ENCODE data around the gene IKBKG.
"Not testable (repeated sequence)": the region's sequence is repeated elsewhere in the genome, so short reads cannot be mapped to it uniquely, and the experiment has no call there.

Gene IKBKG

DNA sequence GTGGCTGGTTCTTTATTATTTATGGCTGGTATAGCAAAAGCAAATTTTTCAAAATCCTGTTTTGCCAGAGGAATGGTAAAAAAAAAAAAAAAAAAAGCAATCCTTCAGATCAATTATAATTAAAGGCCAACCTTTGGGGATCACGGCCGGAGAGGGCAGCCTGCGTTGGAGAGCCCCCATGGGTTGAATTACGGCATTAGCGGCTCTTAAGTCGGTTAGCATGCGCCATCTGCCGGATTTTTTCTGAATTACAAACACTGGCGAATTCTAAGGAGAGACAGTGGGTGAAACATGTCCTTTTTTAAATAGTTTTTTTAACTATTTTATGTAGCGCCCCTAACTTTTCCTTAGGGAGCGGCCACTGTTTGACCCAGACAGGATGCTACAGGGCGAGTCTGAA is 66.2 kb downstream of the IKBKG start:
- not testable (repeated sequence) for H3K9me3 ChIP-seq (ENCODE audit: low read depth, low read length); H3K36me3 ChIP-seq (ENCODE audit: insufficient read depth, low read length); H3K9ac ChIP-seq (ENCODE audit: insufficient read length); DNase-seq (ENCODE audit: low read depth, low spot score); H3K27ac ChIP-seq; H3K4me3 ChIP-seq
